ENCODE results near the gene PALD1.

DNA sequence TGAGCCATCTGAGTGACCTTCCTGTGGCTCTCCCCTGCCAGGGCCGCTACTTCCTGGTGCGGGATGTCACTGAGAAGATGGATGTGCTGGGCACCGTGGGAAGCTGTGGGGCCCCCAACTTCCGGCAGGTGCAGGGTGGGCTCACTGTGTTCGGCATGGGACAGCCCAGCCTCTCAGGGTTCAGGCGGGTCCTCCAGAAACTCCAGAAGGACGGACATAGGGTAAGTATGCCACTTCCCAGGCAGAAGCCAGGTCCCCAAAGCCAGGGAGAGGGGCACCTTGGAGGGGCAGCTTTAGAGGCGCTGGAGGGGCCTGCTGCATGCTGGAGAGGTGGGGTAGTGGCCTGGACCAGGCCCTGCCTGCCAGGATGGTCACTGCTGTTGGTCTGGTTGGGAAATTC is 51.3 kb downstream of the PALD1 start:
- TF ChIP-seq, protein P1, sequence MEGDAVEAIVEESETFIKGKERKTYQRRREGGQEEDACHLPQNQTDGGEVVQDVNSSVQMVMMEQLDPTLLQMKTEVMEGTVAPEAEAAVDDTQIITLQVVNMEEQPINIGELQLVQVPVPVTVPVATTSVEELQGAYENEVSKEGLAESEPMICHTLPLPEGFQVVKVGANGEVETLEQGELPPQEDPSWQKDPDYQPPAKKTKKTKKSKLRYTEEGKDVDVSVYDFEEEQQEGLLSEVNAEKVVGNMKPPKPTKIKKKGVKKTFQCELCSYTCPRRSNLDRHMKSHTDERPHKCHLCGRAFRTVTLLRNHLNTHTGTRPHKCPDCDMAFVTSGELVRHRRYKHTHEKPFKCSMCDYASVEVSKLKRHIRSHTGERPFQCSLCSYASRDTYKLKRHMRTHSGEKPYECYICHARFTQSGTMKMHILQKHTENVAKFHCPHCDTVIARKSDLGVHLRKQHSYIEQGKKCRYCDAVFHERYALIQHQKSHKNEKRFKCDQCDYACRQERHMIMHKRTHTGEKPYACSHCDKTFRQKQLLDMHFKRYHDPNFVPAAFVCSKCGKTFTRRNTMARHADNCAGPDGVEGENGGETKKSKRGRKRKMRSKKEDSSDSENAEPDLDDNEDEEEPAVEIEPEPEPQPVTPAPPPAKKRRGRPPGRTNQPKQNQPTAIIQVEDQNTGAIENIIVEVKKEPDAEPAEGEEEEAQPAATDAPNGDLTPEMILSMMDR (IDR thresholded peaks at IDR 0.05), result no peak
- TF ChIP-seq EZH2 (IDR thresholded peaks at IDR 0.05), result no peak

Measured in neural progenitor cell (in vitro differentiated cells).